PC-9 (cell line): ENCODE results near the gene SAMD14. TPM values are rescaled to one million over a fixed set of nuclear protein-coding genes. Genes with fewer than 3 reads are reported as not detected.

Source experiments
- BruUV-seq: library from RNA; stranded (reverse); fragments of 400-500 nt; replicated peaks from 2 replicates; lab custom pipeline; 2021; lab: Mats Ljungman, UMichigan
- CTCF ChIA-PET: fragments of 300-600 bp; sonication (Branson Sonifier 250); formaldehyde crosslinking; loops from one replicate; lab custom pipeline; 2022; ENCODE audit warnings: antibody characterized with exemption; lab: Charles Lee
- POLR2A ChIA-PET: fragments of 300-600 bp; sonication (Branson Sonifier 250); formaldehyde crosslinking; loops from one replicate; lab custom pipeline; 2022; ENCODE audit warnings: antibody characterized with exemption; ENCODE audit not compliant: unreplicated experiment; lab: Charles Lee
- DNase-seq, 2 experiments: peaks; one replicate each; pipeline versions ENCODE4 v3.0.0 to v3.0.0-alpha.2; 2015 to 2022; ENCODE audit warnings: mixed read lengths in 1 of 2
- H2AFZ ChIP-seq: fragments of 200-600 bp; sonication (generic); 2 replicates; pipeline ENCODE4 v1.8.1; 2017; ENCODE audit warnings: antibody characterized with exemption
- H3F3A ChIP-seq: fragments of 200-600 bp; sonication (generic); 2 replicates; pipeline ENCODE4 v1.8.1; 2017; ENCODE audit warnings: antibody characterized with exemption, mild to moderate bottlenecking, low read depth; ENCODE audit not compliant: insufficient read depth
- H3K27ac ChIP-seq: fragments of 200-600 bp; sonication (generic); 2 replicates; pipeline ENCODE4 v1.6.1; 2016; ENCODE audit warnings: mixed run types
- H3K27me3 ChIP-seq: fragments of 200-600 bp; sonication (generic); 2 replicates; pipeline ENCODE4 v1.6.1; 2016; ENCODE audit warnings: low read depth, mixed run types; ENCODE audit not compliant: insufficient read depth
- H3K36me3 ChIP-seq: fragments of 200-600 bp; sonication (generic); 2 replicates; pipeline ENCODE4 v1.6.1; 2016; ENCODE audit warnings: low read depth, mixed run types
- H3K4me1 ChIP-seq: fragments of 200-600 bp; sonication (generic); replicated peaks from 2 replicates; pipeline ENCODE4 v1.6.1; 2016; ENCODE audit warnings: mixed run types; ENCODE audit not compliant: insufficient read depth
- H3K4me2 ChIP-seq: fragments of 200-600 bp; sonication (generic); 2 replicates; pipeline ENCODE4 v1.6.1; 2017; ENCODE audit warnings: mixed run types
- H3K4me3 ChIP-seq: fragments of 200-600 bp; sonication (generic); 2 replicates; pipeline ENCODE4 v1.6.1; 2016; ENCODE audit warnings: mixed run types
- H3K79me2 ChIP-seq: fragments of 200-600 bp; sonication (generic); 2 replicates; pipeline ENCODE4 v1.6.1; 2017; ENCODE audit warnings: low read depth, mixed run types
- H3K9me2 ChIP-seq: fragments of 200-600 bp; sonication (generic); 2 replicates; pipeline ENCODE4 v1.8.1; 2017; ENCODE audit warnings: mild to moderate bottlenecking; ENCODE audit not compliant: insufficient read depth
- H3K9me3 ChIP-seq: fragments of 200-600 bp; sonication (generic); 2 replicates; pipeline ENCODE4 v1.8.1; 2016; ENCODE audit warnings: low read depth; ENCODE audit not compliant: insufficient read depth
- H4K20me1 ChIP-seq: fragments of 200-600 bp; sonication (generic); 2 replicates; pipeline ENCODE4 v1.8.1; 2017; ENCODE audit not compliant: insufficient read depth
- CTCF ChIP-seq: fragments of 200-600 bp; sonication (generic); conservative IDR thresholded peaks from 2 replicates; pipeline ENCODE4 v1.6.1; 2017; ENCODE audit warnings: mixed run types, antibody characterized with exemption, mild to moderate bottlenecking, moderate library complexity
- EZH2 ChIP-seq: fragments of 200-600 bp; sonication (generic); IDR thresholded peaks from 2 replicates; pipeline ENCODE4 v1.8.0; 2017; ENCODE audit warnings: antibody characterized with exemption, low read depth
- intact Hi-C: fragments of 100-400 bp; cut with micrococcal nuclease; formaldehyde crosslinking; loops from one replicate; pipeline ENCODE4 v1.10.0; 2022; ENCODE audit not compliant: unreplicated experiment
- total RNA-seq: library from RNA; stranded (reverse); gene quantifications from 2 replicates; pipeline ENCODE4 v1.2.3, GENCODE V29; 2021

SAMD14 gene
- total RNA-seq, 1 experiment from 2014 or later: 0.17 TPM

- H2AFZ ChIP-seq: no peak overlapping the region
- POLR2A ChIA-PET: no interaction called here
- peak overlapping the region; percentile 27 for H3K27ac ChIP-seq
- no peaks in the 10 kb centered on the region for H3K27me3 ChIP-seq
- H4K20me1 ChIP-seq: peaks cover 89% of the 10 kb centered on the region
- no TSS peak for BruUV-seq
- peaks cover 58% of the 10 kb centered on the region for H3K79me2 ChIP-seq
- no peaks in the 10 kb centered on the region for H3K9me3 ChIP-seq
- H3K4me2 ChIP-seq: no peak overlapping the region
- TF ChIP-seq EZH2 (no peak), CTCF (no peak)
- DNase-seq: no peak
- H3K9me2 ChIP-seq: no peaks in the 10 kb centered on the region
- CTCF ChIA-PET: no interaction called here
- peaks cover 100% of the 10 kb centered on the region for H3F3A ChIP-seq
- H3K36me3 ChIP-seq: peaks cover 95% of the 10 kb centered on the region
- intact Hi-C loops: no loop called here
- H3K4me1 ChIP-seq: no peaks in the 10 kb centered on the region
- no peak overlapping the region for H3K4me3 ChIP-seq
Measured at GRCh38 chr17:50078430-50078829, 51.5 kb downstream of the SAMD14 start.

DNA sequence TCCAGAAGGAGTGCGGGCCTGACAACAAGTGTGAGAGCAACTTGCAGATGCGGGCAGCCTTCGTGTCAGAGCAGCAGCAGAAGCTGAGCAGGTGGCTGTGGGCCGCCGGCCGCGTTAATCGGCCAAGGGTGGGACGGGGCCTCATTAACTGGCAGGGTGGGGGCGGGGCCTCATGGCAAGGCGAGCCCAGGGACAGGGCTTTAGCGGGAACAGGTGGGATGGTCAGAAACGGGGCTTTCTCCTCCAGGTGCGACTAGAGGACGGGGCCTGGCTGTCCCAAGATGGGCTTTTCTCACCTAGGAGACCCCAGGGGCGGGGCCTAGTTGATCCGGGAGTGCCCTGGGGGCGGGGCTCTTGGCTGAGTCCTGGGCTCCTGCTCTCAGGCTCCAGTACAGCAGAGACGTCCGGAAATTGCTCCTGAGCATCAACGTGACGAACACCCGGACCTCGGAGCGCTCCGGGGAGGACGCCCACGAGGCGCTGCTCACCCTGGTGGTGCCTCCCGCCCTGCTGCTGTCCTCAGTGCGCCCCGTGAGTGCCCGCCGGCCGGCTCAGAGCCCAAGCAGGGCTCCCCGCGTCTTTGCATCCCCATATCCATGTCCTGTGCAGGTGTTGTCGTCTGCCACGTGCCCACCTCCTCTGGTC is 53.2 kb downstream of the SAMD14 start:
- peaks cover 71% of the 10 kb centered on the region for H3K79me2 ChIP-seq
- H3K4me3 ChIP-seq: no peak overlapping the region
- no peak overlapping the region for H3K4me2 ChIP-seq
- H3F3A ChIP-seq: peaks cover 97% of the 10 kb centered on the region
- TF ChIP-seq CTCF (no peak), EZH2 (no peak)
- H3K4me1 ChIP-seq: no peaks in the 10 kb centered on the region
- H4K20me1 ChIP-seq: peaks cover 93% of the 10 kb centered on the region
- H3K27me3 ChIP-seq: no peaks in the 10 kb centered on the region
- no peaks in the 10 kb centered on the region for H3K9me2 ChIP-seq
- no peaks in the 10 kb centered on the region for H3K9me3 ChIP-seq
- peaks cover 96% of the 10 kb centered on the region for H3K36me3 ChIP-seq
- intact Hi-C loops: no loop called here
- ChIA-PET POLR2A (no interaction called here), CTCF (interaction anchor here (0.6 kb wide), 1 partner anchor 135 kb away, joined by 4 read pairs; no protein-coding TSS in a partner anchor)
- no peak for DNase-seq
- no TSS peak for BruUV-seq
- H2AFZ ChIP-seq: no peak overlapping the region
- H3K27ac ChIP-seq: no peak overlapping the region

DNA sequence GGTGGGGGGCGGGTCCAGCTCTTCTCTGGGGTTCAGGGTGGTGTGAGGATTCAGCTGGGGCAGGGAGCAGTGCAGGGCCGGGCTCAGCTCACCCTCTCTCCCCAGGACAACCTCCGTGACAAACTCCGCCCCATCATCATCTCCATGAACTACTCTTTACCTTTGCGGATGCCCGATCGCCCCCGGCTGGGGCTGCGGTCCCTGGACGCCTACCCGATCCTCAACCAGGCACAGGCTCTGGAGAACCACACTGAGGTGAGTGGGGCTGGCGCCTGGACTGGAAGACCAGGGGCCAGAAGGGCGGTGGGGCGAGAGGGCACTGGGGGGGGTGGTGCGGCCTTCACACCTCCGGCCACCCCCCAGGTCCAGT is 53.8 kb downstream of the SAMD14 start:
- TF ChIP-seq EZH2: no peak
- TF ChIP-seq CTCF: no peak
- H3K4me1 ChIP-seq: no peaks in the 10 kb centered on the region
- H3K4me3 ChIP-seq: no peak overlapping the region
- H3K27me3 ChIP-seq: no peaks in the 10 kb centered on the region
- H3K27ac ChIP-seq: no peak overlapping the region
- H3K9me2 ChIP-seq: no peaks in the 10 kb centered on the region
- H2AFZ ChIP-seq: no peak overlapping the region
- intact Hi-C loops: no loop called here
- H3K4me2 ChIP-seq: no peak overlapping the region
- peaks cover 93% of the 10 kb centered on the region for H4K20me1 ChIP-seq
- no TSS peak for BruUV-seq
- DNase-seq: no peak
- ChIA-PET POLR2A (no interaction called here), CTCF (no interaction called here)
- no peaks in the 10 kb centered on the region for H3K9me3 ChIP-seq
- H3K36me3 ChIP-seq: peaks cover 96% of the 10 kb centered on the region
- H3F3A ChIP-seq: peaks cover 97% of the 10 kb centered on the region
- H3K79me2 ChIP-seq: peaks cover 73% of the 10 kb centered on the region
